Measurements from ENCODE around the gene AP1B1.
"Not testable (repeated sequence)": the region's sequence is repeated elsewhere in the genome, so short reads cannot be mapped to it uniquely, and the experiment has no call there.

AP1B1 gene

DNA sequence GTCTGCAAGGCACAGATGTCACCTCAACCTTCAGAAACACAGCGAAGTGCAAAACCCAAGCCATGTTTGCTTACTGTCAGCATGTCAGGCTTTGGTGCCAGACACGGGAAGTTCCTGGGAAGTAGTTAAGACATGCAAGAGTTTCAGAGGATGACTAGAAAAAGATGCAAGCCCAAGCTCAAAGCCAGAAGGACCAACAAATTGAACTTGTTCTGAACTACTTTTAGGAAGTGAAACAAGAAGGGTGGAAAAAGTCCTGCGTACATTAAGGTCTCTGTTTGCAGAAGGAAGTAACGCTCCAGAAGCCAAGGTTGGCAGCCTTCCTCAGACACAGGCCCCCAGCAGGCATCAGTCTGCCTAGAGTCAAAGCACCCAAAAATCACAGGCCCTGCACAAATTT lies 2.6 kb downstream of the AP1B1 start:
- DNase-seq: no peak

DNA sequence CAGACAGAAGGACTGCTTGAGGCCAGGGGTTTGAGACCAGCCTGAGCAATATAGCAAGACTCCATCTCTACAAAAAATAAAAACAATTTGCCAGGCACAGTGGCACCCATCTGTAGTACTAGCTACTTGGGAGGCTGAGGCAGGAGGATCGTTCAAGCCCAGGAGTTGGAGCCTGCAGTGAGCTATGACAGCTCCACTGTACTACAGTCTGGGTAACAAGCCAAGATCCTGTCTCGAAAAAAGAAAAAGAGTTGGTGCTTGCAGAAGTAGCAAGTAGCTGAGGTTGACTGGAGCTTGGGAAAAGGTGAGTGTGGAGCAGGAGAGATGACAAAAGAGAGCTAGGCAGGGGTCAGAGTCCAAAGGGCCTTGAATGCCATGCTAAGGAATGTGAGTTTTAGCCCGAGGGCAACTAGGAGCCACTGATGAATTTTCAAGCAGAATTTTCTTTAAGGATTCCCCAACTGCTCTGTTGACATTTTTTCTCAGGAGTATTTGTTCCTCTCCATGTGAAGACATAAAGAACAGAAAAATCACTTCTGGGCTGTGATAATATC lies 3.1 kb downstream of the AP1B1 start:
- DNase-seq: no peak

DNA sequence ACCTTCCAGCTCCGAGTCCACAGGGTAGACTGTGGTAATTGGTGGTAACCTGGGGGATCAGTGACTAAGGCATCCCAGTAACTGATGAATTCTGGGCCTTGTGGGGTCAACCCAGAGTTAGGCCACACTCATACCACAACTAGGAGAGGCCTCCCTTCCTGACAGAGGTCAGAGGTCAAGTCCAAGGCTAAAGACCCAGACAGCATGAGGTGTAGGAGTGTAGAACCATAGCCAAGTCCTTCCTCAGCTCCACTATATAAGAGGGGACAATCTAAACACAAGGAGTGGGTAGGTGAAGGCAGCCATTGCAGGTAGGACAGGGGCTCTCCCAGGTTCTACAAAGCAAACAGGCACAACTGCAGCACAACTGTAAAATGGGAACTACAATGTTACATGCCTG lies 4.6 kb downstream of the AP1B1 start:
- DNase-seq: no peak

DNA sequence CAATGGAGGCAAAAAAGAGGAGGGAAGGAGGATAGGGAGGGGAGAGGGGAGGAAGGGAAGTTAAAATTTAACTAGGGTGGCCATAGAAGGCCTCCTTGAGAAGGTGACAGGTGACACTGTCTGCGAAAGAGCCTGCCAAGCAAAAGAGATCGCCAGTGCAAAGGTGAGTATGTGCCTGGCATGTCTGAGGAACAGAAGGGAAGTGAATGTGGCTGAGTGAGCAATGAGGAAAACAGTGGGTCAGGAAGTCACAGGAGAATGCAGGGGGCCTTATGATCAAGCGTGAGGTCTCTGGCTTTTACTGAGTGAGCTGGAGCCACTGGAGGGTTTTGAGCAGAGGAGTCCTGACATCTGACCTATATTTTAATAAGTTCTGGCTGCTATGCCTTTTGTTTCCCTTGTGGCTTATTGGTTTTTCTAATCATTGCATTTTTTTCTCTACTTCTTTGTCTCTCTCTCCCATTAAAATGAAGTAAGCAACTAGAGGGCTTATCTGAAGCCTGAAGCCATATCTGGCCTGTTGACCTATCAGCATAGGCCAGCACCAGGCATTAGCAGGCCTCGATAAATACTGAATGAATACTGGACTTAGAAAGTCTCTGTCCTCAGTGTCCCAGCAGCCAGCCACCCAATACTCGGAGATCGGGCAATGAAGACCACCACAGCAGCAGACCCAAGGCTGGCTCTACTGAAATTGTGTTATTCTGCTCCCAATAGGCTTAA lies 5.6 kb downstream of the AP1B1 start:
- DNase-seq: no peak

DNA sequence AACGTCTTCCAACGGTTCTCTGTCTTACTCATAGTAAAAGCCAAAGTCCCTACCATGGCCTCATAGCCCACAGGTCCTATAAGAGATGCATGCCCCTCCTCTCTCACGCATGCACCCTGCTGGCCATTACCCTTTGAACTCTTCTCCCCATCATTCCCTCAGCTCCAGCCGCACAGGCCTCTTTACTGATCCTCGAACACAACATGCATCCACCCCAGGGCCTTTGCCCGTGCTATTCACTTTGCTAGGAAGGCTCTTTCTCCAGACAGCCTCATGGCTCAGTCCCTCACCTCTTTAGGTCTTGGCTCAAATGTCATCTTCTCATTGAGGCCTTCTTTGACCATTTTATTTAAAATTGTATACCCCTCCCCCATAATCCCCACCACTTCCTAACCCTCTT lies 7.5 kb downstream of the AP1B1 start:
- DNase-seq: no peak

- no peak for DNase-seq
Measured at GRCh38 chr22:29380032-29380781, 8.2 kb downstream of the AP1B1 start.

DNA sequence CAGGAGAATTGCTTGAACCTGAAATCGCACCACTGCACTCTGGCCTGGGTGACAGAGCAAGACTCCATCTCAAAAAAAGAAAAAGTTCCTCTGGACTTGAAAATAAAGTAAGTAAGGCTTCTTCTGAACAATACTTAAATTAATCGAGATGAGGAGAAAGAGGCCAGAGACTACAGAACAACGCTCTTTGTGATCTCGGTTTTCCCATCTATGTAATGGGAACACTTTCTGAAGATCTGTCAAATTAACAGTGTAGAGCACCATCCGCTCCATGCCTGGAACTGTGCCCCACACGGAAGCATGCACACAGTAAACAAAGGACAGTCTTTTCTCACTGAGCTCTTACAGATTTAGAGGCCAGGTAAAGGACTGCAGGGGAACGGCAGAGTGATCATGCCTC lies 9.1 kb downstream of the AP1B1 start:
- DNase-seq: no peak

GRCh38 chr22:29377979-29378378 lies 10.4 kb downstream of the AP1B1 start:
- DNase-seq: no peak

DNA sequence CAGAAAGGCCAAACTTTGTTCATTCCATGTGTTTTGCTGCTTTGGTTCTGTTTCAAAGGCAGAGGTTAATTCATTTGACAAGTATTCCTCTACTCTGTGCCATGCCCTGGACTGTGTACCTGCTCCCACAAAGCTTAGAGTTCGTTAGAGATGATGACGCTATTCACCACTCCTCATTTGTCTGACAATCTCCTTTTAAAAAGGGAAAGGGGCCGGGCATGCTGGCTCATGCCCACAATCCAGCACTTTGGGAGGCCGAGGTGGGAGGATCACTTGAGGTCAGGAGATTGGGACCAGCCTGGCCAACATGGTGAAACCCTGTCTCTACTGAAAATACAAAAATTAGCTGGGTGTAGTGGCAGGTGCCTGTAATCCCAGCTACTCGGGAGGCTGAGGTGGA lies 11.7 kb downstream of the AP1B1 start:
- DNase-seq: not testable (repeated sequence)

DNA sequence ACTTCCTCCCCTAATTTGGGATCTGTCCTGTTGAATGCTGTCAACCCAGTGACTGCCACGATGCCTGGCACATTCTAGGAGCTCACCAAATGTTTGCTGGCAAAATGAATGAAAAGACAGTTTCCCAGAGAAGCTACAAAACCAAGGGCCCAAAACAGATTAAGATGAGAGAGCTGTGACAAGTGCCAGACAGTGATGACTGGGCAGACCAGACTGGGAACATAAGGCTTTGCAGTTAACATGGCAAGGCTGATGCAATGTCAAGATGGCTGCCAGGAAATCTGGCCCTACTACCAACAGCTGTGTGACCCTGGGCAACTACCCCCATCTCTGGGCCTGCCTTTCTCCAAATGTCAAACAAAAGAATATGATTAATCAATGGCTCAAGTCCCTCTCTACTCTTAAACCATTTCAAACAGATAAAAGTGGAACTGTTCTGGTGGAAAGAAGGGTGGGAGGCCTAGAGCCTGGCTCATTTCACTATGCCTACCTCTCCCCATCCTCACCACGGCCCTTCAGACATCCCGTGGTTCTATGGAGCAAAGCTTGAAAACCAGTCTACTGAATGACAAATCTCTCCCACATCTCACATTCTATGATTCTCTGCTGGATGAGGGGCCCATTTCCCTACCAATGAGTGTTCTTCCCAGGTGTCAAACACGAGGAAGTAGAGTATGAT lies 12.8 kb downstream of the AP1B1 start:
- DNase-seq: no peak

GRCh38 chr22:29374806-29375205 lies 13.6 kb downstream of the AP1B1 start:
- not testable (repeated sequence) for DNase-seq

- DNase-seq: no peak
Measured at GRCh38 chr22:29374401-29374800, 14.0 kb downstream of the AP1B1 start.

DNA sequence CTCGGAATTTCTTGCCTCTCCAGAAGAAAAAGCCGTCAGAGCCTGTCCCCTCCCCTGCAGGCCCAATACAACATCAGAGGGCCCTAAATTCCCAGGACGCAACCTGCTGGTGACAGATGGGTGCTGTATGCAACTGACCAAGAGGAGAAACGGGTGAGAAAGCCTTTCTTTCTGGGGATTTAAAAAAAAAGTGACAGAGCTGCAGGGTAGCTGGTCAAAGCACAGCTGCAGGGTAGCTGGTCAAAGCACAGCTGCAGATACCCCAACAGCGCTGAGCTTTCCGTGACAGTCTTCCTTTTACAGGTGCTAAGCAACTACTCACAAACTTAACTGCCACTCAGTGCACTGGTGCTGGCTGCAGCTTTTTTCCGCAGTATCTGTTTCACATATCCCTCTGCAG lies 17.8 kb downstream of the AP1B1 start:
- DNase-seq: no peak

DNA sequence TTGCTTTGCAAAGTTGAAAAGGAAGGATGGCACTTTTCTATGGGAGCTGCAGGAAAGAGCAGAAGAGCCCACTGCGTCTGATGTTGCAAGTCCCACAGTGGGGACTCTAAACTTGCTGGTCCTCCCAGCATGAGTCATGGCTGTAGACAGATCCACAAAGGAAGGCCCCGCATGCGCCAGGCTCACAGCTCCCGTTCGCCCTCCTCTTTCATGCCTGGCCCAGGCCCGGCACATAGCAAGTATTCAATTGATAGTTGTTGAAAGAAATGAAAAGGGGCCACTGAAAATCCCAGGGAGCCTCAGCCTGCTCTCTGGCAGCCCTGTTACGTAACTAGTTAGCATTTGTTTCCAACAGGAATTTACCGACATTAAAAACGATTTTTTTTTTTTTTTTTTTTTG lies 18.9 kb downstream of the AP1B1 start:
- DNase-seq: no peak

DNA sequence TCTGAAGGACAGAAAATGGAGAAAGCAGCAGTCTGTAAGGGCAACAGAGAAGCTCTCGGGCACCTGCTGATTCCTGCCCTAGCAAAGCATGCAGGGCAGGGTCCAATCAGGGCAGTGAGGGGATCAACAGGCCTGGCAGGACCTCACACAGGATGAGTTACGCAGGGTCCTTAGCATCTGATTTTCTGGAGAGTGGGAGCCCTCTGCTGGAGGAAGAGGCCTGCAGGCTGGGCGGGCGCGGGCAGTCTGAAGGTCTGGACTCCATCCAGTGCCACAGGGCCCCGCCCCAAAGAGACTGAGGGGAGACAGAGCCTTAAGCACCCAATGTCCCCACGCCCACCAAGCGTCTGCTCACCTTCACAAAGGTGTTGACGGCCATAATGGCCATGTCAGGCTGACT lies 28.9 kb downstream of the AP1B1 start:
- no peak for DNase-seq

GRCh38 chr22:29357193-29357890 lies 31.0 kb downstream of the AP1B1 start:
- DNase-seq: not testable (repeated sequence)

- DNase-seq: no peak
Measured at GRCh38 chr22:29353860-29354259, 34.5 kb downstream of the AP1B1 start.

- no peak for DNase-seq
Measured at GRCh38 chr22:29353286-29353685, 35.1 kb downstream of the AP1B1 start.

- DNase-seq: no peak
Measured at GRCh38 chr22:29352778-29353177, 35.6 kb downstream of the AP1B1 start.

DNA sequence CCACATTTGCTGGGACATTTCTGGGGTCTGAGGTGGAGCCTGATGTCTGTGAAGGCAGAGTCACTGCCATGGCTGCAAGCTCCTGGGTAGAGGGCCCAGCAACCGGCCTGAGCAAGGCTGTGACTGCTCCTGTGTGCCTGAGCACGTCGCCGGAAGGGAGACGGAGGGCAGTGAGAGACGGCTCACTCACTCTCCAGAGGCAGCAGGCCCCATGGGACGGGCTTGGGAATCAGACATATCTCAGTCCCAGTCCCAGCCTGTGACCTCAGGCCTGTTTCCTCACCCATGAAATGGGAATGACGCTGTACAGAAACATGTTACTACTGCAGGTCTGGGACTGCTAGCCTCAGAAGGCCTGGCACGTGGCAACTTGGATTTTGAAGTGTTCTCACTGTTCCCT lies 36.5 kb downstream of the AP1B1 start:
- DNase-seq: no peak

GRCh38 chr22:29351042-29351441 lies 37.3 kb downstream of the AP1B1 start:
- no peak for DNase-seq

DNA sequence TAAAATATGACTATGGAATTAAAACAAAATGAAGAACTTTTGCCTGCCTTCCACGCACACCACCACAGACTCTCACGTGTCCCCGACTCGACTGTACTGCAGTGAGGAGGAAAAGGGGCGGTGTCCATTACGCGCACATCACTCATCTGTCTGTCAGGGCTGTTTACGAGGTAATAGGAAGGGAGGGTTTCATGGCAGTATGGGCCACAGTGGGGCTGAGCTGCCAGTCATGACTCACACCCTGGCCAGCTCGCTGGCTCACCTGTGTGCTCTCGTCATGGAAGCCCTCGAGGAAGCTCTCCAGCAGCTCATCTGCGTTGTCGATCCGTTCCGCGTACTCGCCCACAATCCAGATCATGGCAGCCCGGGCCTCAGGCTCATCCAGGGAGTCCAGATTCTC lies 39.4 kb downstream of the AP1B1 start:
- DNase-seq: no peak

GRCh38 chr22:29348041-29348440 lies 40.3 kb downstream of the AP1B1 start:
- no peak for DNase-seq

Data from activated T-cell treated with anti-CD3 and anti-CD28 coated beads, Interleukin-2, amount 50 U/mL, for 1 hour (primary cell).